GM23338 (cell line): Measurements from ENCODE around the gene MAPK8IP3. TPM values are rescaled to one million over a fixed set of nuclear protein-coding genes. Genes with fewer than 3 reads are reported as not detected.

Source experiments
- ATAC-seq: fragments of 200-7000 bp; cut with Tn5 transposase; 3 replicates; pipeline ENCODE4 v1.9.1; 2020
- DNase-seq: peaks from one replicate; pipeline ENCODE4 v3.0.0-alpha.2; 2015; ENCODE audit warnings: low spot score
- H2AFZ ChIP-seq: fragments of 200-600 bp; sonication (generic); 2 replicates; pipeline ENCODE4 v1.8.0; 2016; ENCODE audit warnings: antibody characterized with exemption, mild to moderate bottlenecking, moderate library complexity
- H3F3A ChIP-seq: fragments of 200-600 bp; sonication (generic); replicated peaks from 2 replicates; pipeline ENCODE4 v1.8.0; 2017; ENCODE audit warnings: antibody characterized with exemption, mixed run types, low read depth
- H3K27ac ChIP-seq: fragments of 200-600 bp; sonication (generic); 2 replicates; pipeline ENCODE4 v1.6.1; 2016; ENCODE audit warnings: low read depth
- H3K27me3 ChIP-seq: fragments of 200-600 bp; sonication (generic); 2 replicates; pipeline ENCODE4 v1.8.0; 2016; ENCODE audit warnings: mild to moderate bottlenecking, mixed run types, moderate library complexity; ENCODE audit not compliant: insufficient read depth
- H3K36me3 ChIP-seq: fragments of 200-600 bp; sonication (generic); 2 replicates; pipeline ENCODE4 v1.8.0; 2016; ENCODE audit warnings: mild to moderate bottlenecking; ENCODE audit not compliant: insufficient read depth
- H3K4me1 ChIP-seq: fragments of 200-600 bp; sonication (generic); 2 replicates; pipeline ENCODE4 v1.8.0; 2016; ENCODE audit warnings: mild to moderate bottlenecking, moderate library complexity; ENCODE audit not compliant: insufficient read depth
- H3K4me2 ChIP-seq: fragments of 200-600 bp; sonication (generic); 2 replicates; pipeline ENCODE4 v1.7.1; 2017; ENCODE audit warnings: mixed run types
- H3K4me3 ChIP-seq: fragments of 200-600 bp; sonication (generic); 2 replicates; pipeline ENCODE4 v1.6.1; 2016; ENCODE audit warnings: mixed run types
- H3K79me2 ChIP-seq: fragments of 200-600 bp; sonication (generic); replicated peaks from 2 replicates; pipeline ENCODE4 v1.8.0; 2017; ENCODE audit warnings: mild to moderate bottlenecking; ENCODE audit not compliant: insufficient read depth
- H3K9me2 ChIP-seq: fragments of 200-600 bp; sonication (generic); 2 replicates; pipeline ENCODE4 v1.8.0; 2017; ENCODE audit not compliant: insufficient read depth
- H4K20me1 ChIP-seq: fragments of 200-600 bp; sonication (generic); replicated peaks from 2 replicates; pipeline ENCODE4 v1.8.0; 2017; ENCODE audit warnings: mild to moderate bottlenecking; ENCODE audit not compliant: insufficient read depth
- H3K27ac Mint-ChIP-seq: 2 replicates; pipeline ENCODE4 v1.8.0; 2020; ENCODE audit warnings: inconsistent platforms, mild to moderate bottlenecking, moderate library complexity, mixed read lengths
- H3K27me3 Mint-ChIP-seq: 3 replicates; pipeline ENCODE4 v1.8.0; 2022; ENCODE audit warnings: low read depth, mild to moderate bottlenecking, moderate library complexity, mixed read lengths, inconsistent platforms; ENCODE audit not compliant: insufficient read depth, poor library complexity
- H3K36me3 Mint-ChIP-seq: 3 replicates; pipeline ENCODE4 v1.8.0; 2021; ENCODE audit warnings: low read depth, mild to moderate bottlenecking, inconsistent platforms, moderate library complexity, mixed read lengths
- H3K4me1 Mint-ChIP-seq: 3 replicates; pipeline ENCODE4 v1.8.0; 2020; ENCODE audit warnings: mild to moderate bottlenecking, inconsistent platforms, mixed read lengths
- H3K4me3 Mint-ChIP-seq: 3 replicates; pipeline ENCODE4 v1.8.0; 2021; ENCODE audit warnings: moderate library complexity, mild to moderate bottlenecking, inconsistent platforms, mixed read lengths
- H3K9me3 Mint-ChIP-seq: 3 replicates; pipeline ENCODE4 v1.8.0; 2020; ENCODE audit warnings: moderate library complexity, mild to moderate bottlenecking, inconsistent platforms, mixed read lengths
- CREB1 ChIP-seq: fragments of 250-450 bp; sonication (Bioruptor Pico); IDR thresholded peaks from 2 replicates; pipeline ENCODE4 v1.5.0; 2020; ENCODE audit warnings: low read depth, mild to moderate bottlenecking, moderate library complexity
- CTCF ChIP-seq, 2 experiments: fragments of 200-600 bp in 1 of 2; sonication (generic) in 1 of 2; conservative IDR thresholded peaks; 2 replicates each; pipeline versions ENCODE4 v1.5.1 to v1.6.1; 2016 to 2017; ENCODE audit warnings: antibody characterized with exemption in 2 of 2, low read depth in 2 of 2, mild to moderate bottlenecking in 2 of 2, moderate library complexity in 1 of 2
- ETS1 ChIP-seq: IDR thresholded peaks from 2 replicates; pipeline ENCODE4 v1.6.1; 2016; ENCODE audit warnings: antibody characterized with exemption
- EZH2 ChIP-seq: fragments of 200-600 bp; sonication (generic); IDR thresholded peaks from one replicate; pipeline ENCODE4 v1.8.0; 2017; ENCODE audit warnings: antibody characterized with exemption, mild to moderate bottlenecking, low read depth; ENCODE audit not compliant: unreplicated experiment
- EZH2phosphoT487 ChIP-seq: fragments of 200-600 bp; sonication (generic); IDR thresholded peaks from one replicate; pipeline ENCODE4 v1.8.1; 2018; ENCODE audit warnings: antibody characterized with exemption; ENCODE audit not compliant: unreplicated experiment
- JUNB ChIP-seq: IDR thresholded peaks from one replicate; pipeline ENCODE4 v1.6.1; 2016; ENCODE audit warnings: antibody characterized with exemption; ENCODE audit not compliant: unreplicated experiment
- NANOG ChIP-seq: IDR thresholded peaks from 2 replicates; pipeline ENCODE4 v1.6.1; 2016; ENCODE audit warnings: antibody characterized with exemption, borderline replicate concordance
- POLR2AphosphoS5 ChIP-seq: IDR thresholded peaks from 2 replicates; pipeline ENCODE4 v1.6.1; 2016; ENCODE audit warnings: antibody characterized with exemption, low read depth
- REST ChIP-seq: IDR thresholded peaks from one replicate; pipeline ENCODE4 v1.6.1; 2018; ENCODE audit warnings: antibody characterized with exemption; ENCODE audit not compliant: unreplicated experiment
- STAT1 ChIP-seq: IDR thresholded peaks from one replicate; pipeline ENCODE4 v1.6.1; 2016; ENCODE audit warnings: antibody characterized with exemption; ENCODE audit not compliant: unreplicated experiment
- ZNF114 ChIP-seq: fragments of 250-450 bp; sonication (Bioruptor Pico); IDR thresholded peaks from 2 replicates; pipeline ENCODE4 v1.5.0; 2020; ENCODE audit warnings: mild to moderate bottlenecking, moderate library complexity
- ZNF331 ChIP-seq: fragments of 250-450 bp; sonication (Bioruptor Pico); IDR thresholded peaks from 2 replicates; pipeline ENCODE4 v1.5.0; 2020; ENCODE audit warnings: low read depth, mild to moderate bottlenecking, moderate library complexity
- ZNF462 ChIP-seq: fragments of 250-450 bp; sonication (Bioruptor Pico); IDR thresholded peaks from 2 replicates; pipeline ENCODE4 v1.5.0; 2020; ENCODE audit warnings: mild to moderate bottlenecking, moderate library complexity
- polyA plus RNA-seq: library from polyadenylated mRNA; unstranded; fragments of >200 nt; fragmentation: Nextera tagmentation; extraction: Ambion mirVana; gene quantifications from 2 replicates; pipeline ENCODE4 v1.2.1, GENCODE V29; 2016
- total RNA-seq: library from RNA; depleted of rRNA; stranded (reverse); fragments of >200 nt; shearing (Covaris generic); gene quantifications from 2 replicates; pipeline ENCODE4 v1.2.3, GENCODE V29; 2014

The MAPK8IP3 gene
- total and polyA plus RNA-seq, 2 experiments from 2014 or later = 11.3 to 58.4 TPM

- H3K27ac Mint-ChIP-seq = no peak overlapping the region
- Histone ChIP-seq H3K27ac (no peak overlapping the region), H3K4me1 (no peaks in the 10 kb centered on the region), H4K20me1 (no peaks in the 10 kb centered on the region; the same call in 1 of the 2 replicates), H3K9me2 (no peaks in the 10 kb centered on the region), H3F3A (no peaks in the 10 kb centered on the region; the same call in 1 of the 2 replicates), H3K27me3 (no peaks in the 10 kb centered on the region), H3K4me2 (no peak overlapping the region), H3K4me3 (no peak overlapping the region), H3K36me3 (no peaks in the 10 kb centered on the region), H3K79me2 (no peaks in the 10 kb centered on the region; the same call in 1 of the 2 replicates), H2AFZ (no peak overlapping the region)
- no peaks in the 10 kb centered on the region for H3K9me3 Mint-ChIP-seq
- no peaks in the 10 kb centered on the region for H3K4me1 Mint-ChIP-seq
- DNase-seq (no peak), ATAC-seq (no peak)
- H3K4me3 Mint-ChIP-seq = no peak overlapping the region
- peaks cover 6% of the 10 kb centered on the region; the same call in 2 of the 3 replicates for H3K36me3 Mint-ChIP-seq
- H3K27me3 Mint-ChIP-seq = peaks cover 4% of the 10 kb centered on the region
- TF ChIP-seq NANOG (no peak), ETS1 (no peak), CREB1 (CRISPR knock-in tag) (no peak), STAT1 (no peak), ZNF331 (no peak), JUNB (no peak), ZNF462 (no peak), CTCF (conservative IDR thresholded peaks at IDR 0.05; ENCODE audit: low read depth in 2 of 2) (no peak), EZH2phosphoT487 (no peak), REST (no peak), ZNF114 (CRISPR knock-in tag) (no peak), EZH2 (no peak), POLR2AphosphoS5 (no peak)
Observed at GRCh38 chr16:1817276-1817589, 111.2 kb downstream of the MAPK8IP3 start.
